ENCODE data around the gene PSG1.
"Not testable (repeated sequence)": the region's sequence is repeated elsewhere in the genome, so short reads cannot be mapped to it uniquely, and the experiment has no call there.

The PSG1 gene

GRCh38 chr19:42819960-42820650 is 59.4 kb downstream of the PSG1 start:
- DNase-seq = not testable (repeated sequence)

GRCh38 chr19:42816894-42817293 is 62.6 kb downstream of the PSG1 start:
- DNase-seq = no peak
